HG03097 (cell line): ENCODE results near the gene TFE3.

Source experiments
- ATAC-seq: cut with Tn5 transposase; IDR thresholded peaks from one replicate; pipeline ENCODE4 v1.9.1; 2021; ENCODE audit not compliant: unreplicated experiment, low FRiP score

Gene TFE3

GRCh38 chrX:49061916-49062315 is 18.8 kb upstream of the TFE3 start:
- no peak for ATAC-seq

GRCh38 chrX:49061490-49061889 is 18.3 kb upstream of the TFE3 start:
- no peak for ATAC-seq

- ATAC-seq: no peak
Measured at GRCh38 chrX:49060914-49061313, 17.8 kb upstream of the TFE3 start.

GRCh38 chrX:49059681-49060085 is 16.5 kb upstream of the TFE3 start:
- ATAC-seq: no peak

- ATAC-seq: no peak
Measured at GRCh38 chrX:49059201-49059600, 16.0 kb upstream of the TFE3 start.

- ATAC-seq: no peak
Measured at GRCh38 chrX:49058794-49059193, 15.6 kb upstream of the TFE3 start, which contains the start of gene CCDC120. Gene CCDC120 (plus strand): TSS chrX:49058999. CDS start chrX:49062042, 3,043 bp downstream.

- ATAC-seq: no peak
Measured at GRCh38 chrX:49054073-49054762, 11.1 kb upstream of the TFE3 start.

GRCh38 chrX:49053223-49054072 is 10.3 kb upstream of the TFE3 start:
- ATAC-seq: no peak

- ATAC-seq: no peak
Measured at GRCh38 chrX:49043987-49044281, 777 bp upstream of the TFE3 start.

- ATAC-seq: peak; percentile 5
Measured at GRCh38 chrX:49042581-49043219, 457 bp downstream of the TFE3 start.

GRCh38 chrX:49041744-49042580 is 1.2 kb downstream of the TFE3 start:
- ATAC-seq: no peak

GRCh38 chrX:49040376-49040955 is 2.7 kb downstream of the TFE3 start:
- ATAC-seq: no peak

- ATAC-seq: no peak
Measured at GRCh38 chrX:49039598-49040375, 3.4 kb downstream of the TFE3 start.

GRCh38 chrX:49037883-49038475 is 5.2 kb downstream of the TFE3 start:
- no peak for ATAC-seq

GRCh38 chrX:49030283-49030682 is 12.9 kb downstream of the TFE3 start:
- ATAC-seq: no peak

GRCh38 chrX:49029876-49030275 is 13.3 kb downstream of the TFE3 start:
- ATAC-seq: no peak

- no peak for ATAC-seq
Measured at GRCh38 chrX:49019599-49020249, 23.4 kb downstream of the TFE3 start.

GRCh38 chrX:49019050-49019449 is 24.1 kb downstream of the TFE3 start:
- no peak for ATAC-seq

- no peak for ATAC-seq
Measured at GRCh38 chrX:49003696-49004095, 39.5 kb downstream of the TFE3 start.
